Raji (cell line): ENCODE data around the gene UQCR10.
A peak's percentile ranks its signal among the peaks of the same experiment; 100 is the strongest.

Source experiments
- POLR2A ChIP-seq: IDR thresholded peaks from 2 replicates; pipeline ENCODE4 v1.6.1; 2011; ENCODE audit warnings: low read depth, low read length, control low read depth; ENCODE audit not compliant: insufficient read depth

The UQCR10 gene

DNA sequence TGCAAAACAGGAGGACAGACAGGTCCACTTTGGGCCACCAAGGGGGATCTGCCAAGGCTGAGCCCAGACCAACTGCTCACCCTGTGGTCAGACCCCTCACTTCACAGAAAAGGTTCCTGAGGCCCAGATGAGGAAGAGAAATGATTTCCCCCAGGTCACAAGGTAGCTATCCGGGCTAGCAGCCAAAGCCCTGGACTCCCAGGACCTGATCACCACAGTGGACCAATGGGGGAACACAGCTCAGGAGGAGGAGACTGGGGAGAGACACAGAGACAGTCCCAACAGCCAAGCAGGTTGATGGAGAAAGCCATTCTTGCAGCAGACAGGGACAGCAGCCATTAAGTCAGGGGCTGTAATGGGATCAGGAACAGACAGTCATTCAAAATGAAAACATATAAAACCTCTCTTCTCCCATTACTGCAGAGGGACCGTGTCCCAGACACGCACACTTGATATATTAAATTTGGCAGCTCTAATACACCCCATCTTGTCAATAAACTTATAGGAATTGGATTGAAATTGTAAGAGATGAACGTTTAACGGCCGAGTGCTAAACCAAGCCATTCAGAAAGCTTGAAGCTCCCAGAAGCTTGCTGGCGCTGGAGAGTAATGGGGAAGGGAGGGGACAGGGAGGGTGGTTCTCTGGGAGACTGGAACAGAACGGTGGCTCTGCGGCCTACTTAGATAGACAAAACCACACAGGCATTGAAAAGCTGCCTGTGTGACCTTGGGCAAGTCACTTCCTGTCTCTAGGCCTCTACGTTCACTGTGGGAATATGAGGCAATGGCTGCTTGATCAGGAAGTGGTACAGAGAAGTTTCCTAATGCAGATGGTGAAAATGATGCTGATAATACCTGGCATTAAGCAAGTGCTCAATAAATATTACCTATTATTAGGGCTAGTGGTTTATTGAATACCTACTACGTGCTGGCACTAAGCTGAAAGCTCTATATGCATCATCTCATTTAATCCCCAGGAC, 16.3 kb upstream of the UQCR10 start:
- TF ChIP-seq POLR2A: no peak

DNA sequence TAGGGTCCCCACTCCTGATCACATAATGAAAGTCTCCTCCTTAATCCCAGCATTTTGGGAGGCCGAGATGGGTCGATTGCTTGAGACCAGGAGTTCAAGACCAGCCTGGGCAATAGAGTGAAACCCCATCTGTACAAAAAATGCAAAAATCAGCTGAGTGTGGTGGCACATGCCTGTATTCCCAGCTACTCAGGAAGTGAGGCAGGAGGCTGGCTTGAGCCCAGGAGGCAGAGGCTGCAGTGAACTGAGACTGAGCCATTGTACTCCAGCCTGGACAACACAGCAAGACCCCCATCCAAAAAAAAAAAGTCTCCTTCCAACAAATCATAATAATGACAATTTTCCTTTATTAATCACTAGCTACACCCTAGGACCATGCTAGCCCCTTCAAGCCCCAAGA, 15.5 kb upstream of the UQCR10 start:
- TF ChIP-seq POLR2A: no peak

DNA sequence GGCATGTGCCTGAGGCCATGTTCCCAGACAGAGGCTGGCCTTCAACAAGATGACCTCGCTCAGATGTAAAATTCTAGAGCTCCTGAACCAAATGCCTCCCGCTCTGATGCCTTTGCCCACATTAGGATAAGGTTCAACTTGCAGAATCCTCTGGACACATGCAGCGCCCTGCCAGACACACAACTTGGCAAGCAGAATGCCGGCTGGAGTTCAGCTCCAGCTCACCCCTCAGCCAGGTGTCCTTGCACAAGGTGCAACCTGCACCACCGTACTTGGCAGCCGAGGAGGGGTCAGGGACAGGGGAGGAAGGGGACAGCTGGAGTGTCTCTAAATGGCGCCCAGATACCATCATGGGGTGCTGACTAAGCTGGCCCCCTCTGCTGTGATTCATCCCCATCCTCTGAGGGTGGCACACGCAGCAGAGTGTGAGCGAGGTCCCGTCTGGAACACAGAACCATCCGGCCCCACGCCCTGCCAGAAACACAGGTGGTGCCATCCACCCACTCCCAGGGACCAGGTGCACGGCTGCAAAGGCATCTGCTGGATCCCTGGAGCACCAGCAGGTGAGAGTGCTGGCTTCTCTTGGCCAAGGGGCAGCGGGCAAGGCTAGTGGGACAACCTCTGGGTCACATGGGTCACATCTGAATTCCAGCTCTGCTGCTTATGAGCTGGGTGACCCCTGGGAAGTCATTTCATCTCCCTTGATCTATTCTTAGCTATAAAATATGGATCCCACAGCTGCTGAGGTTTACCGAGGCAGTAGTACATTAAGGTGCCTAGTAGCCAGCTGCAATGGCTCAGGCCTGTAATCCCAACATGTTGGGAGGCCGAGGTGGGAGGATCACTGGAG, 13.1 kb upstream of the UQCR10 start:
- TF ChIP-seq POLR2A: no peak

DNA sequence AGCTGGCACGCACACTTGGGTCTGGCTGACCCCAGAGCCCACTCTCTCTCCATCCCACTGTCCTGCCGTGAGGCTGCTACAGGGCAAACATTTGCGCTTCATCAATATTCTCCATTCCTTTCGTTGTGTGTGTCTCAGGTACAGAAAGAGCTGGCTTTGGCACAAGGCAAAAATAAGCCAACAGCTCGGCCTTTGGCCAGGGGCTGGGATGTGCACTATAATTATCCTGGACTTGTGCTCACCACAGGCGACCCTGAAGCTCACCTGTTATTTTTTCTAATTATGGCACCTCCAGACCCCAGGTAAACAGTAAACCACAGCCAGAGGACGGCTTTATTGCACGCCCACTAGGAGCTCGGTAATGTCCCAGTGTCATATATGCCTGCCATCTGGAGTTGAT, 11.3 kb upstream of the UQCR10 start:
- TF ChIP-seq POLR2A: no peak

DNA sequence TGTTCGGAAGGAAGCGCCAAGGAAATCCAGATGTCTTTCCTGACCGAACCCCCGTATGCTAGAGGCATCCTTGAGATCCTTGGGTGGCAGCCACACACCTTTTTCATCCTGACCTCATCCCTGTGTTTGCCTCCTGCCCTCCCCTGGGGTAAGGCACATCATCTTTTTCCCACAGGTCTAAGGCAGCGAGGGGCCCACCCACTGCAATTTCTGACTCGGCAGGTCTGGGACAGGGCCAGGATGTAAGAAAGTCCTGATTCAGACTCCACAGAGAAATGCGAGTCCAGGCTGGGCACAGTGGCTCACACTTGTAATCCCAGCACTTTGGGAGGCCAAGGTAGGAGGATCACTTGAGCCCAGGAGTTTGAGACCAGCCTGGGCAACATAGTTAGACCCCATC, 10.8 kb upstream of the UQCR10 start:
- no peak for TF ChIP-seq POLR2A

DNA sequence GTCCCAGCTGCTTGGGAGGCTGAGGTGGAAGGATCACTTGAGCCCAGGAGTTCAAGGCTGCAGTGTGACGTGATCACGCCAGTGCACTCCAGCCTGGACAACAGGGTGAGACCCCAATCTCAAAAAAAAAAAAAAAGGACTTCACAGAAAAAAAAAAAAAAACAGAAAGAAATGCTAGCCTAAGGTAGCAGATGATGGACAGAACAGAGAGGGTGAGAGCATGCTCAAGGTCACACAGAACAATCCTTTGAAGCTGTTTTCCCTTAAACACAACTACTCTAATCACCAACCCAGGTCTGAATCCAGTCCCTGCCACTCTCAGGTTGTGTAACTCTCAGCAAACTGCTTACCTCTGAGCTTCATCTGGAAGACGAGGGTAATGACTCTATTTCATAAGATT, 10.1 kb upstream of the UQCR10 start:
- no peak for TF ChIP-seq POLR2A

DNA sequence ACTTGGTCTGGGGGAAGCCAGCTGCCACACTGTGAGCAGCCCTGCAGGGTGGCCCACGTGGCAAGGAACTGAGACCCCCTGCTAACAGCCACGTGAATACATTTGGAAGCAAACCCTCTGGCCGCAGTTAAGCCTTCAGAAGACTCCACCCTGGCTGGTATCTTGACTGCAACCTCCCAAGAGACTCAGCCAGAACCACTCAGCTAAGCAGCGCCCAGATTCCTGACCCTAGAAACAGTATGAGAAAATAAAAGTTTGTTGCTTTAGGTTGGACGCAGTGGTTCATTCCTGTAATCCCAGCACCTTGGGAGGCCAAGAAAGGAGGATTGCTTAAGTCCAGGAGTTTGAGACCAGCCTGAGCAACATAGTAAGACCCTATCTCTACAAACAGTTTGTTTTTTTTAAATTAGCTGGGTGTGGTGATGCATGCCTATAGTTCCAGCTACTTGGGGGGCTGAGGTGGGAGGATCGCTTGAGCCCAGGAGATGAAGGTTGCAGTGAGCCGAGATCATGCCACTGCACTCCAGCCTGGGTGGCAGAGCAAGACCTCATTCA, 9.0 kb upstream of the UQCR10 start:
- TF ChIP-seq POLR2A: no peak

DNA sequence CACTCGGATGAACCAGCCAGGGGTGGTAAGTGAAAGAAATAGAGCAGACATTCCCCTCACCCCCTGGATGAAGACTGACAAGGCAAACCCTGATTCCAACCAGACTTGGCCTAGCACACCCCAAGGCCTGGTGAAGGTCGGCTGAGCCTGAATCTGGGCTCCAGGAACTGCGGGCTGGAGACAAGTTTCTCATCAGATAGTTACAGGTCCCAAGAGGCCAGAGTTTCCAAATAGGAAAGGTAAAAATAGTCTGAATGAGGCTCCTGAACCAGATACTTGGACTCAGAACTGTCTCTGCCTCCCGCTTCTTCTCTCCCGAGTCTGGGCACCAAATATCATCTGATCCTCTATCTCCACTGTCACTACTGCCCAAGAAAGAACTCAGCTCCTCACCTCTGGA, 8.2 kb upstream of the UQCR10 start:
- TF ChIP-seq POLR2A: no peak

DNA sequence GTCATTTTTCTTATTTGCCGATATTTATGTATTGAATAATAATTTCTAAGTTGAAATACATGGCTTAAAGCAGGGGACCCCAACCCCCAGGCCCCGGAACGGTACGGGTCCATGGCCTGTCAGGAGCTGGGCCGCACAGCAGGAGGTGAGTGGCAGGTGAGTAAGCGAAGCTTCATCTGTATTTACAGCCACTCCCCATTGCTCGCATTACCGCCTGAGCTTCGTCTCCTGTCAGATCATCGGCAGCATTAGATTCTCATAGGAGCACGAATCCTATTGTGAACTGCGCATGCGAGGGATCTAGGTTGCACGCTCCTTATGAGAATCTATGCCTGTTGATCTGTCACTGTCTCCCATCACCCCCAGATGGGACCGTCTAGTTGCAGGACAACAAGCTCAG, 4.9 kb upstream of the UQCR10 start:
- no peak for TF ChIP-seq POLR2A

DNA sequence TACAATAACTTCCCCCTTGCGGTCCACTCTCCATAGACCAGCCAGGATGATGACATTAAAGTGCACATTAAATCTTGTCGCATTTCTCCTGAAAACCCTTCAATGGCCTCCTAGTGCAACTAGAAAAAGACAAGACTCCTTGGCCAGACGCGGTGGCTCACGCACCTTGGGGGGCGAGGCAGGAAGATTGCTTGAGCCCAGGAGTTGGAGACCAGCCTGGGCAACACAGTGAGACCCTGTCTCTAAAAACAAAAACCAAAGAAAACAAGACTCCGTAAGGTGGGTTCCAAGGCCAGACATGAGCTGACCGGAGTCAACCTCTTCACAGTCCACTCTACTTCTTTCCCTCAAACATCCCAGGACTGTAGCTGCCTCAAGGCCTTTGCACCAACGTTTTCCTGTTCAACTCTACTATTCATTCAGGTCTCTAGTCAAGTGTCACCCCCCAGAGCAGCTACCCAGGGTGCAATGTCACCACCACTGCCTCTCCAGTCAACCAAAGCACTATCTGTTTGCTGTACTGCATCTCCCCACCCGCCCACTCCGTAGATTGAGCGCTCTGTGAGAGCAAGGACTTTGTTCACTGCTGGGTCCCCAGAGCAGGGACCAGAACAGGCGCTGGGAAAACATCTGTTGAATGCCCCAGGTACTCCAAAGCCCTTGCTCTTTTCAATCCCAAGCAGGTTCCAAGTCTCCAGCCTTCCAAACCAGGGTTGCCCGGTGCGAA, 1.1 kb upstream of the UQCR10 start:
- no peak for TF ChIP-seq POLR2A

DNA sequence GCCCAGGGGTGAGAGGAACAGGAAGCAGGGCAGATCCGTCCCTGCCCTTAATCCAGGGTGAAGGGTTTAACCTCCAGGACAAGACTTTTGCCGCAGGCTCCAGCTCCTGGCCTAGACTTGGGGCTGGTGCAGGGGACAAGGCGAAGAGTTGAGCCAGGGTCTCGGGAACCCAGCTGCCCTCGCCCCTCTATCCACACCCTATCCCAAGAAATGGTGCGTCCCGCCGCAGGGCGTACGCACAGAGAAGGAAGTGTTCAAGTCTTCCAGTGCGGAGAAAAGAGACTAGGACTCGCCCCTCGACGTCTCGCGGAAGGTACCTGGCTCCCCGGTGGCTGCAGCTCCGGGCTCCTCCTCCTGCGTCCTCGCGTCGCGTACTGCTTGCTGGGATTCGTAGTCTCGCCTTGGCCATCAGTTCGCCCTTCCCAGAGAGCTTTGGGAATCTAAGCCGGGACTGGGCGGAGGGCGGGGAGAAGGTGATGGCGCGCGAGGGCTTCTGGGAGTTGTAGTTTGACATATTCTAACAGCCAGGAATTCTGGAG, 468 bp upstream of the UQCR10 start, which contains the start of gene ZMAT5:
Gene ZMAT5 (minus strand): TSS at position 376 of the 539 bp plus-strand sequence. CDS start 18,463 bp downstream, outside the sequence.
- peak; percentile 77 for TF ChIP-seq POLR2A

DNA sequence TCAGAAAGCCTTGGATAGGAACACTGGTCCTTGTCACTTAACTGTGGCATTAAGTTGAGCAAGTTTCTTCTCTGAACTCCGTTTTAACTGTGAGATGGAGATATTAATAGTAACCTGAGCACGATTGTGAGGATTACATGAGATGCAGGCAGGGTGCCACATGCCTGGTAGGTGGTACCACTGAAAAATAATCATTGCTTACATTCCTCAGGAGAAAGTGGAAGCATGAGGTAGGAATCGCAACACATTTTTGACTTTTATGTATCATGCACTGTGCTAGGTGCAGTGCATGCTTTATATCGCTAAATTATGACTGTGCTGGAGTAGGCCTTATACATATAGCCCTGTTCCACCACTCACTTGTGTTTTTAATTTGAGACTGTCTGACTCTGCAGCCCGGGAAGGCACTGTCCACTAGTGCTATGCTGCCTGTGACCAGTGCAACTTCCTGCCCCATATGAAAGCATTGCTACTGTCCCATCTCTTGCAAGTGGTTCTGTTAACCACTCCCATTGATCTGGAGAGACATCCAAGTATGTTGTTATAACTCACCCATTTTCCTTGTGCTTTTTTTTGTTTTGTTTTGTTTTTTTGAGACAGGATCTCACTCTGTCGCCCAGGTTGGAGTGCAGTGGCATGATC, 1.0 kb downstream of the UQCR10 start:
- no peak for TF ChIP-seq POLR2A

DNA sequence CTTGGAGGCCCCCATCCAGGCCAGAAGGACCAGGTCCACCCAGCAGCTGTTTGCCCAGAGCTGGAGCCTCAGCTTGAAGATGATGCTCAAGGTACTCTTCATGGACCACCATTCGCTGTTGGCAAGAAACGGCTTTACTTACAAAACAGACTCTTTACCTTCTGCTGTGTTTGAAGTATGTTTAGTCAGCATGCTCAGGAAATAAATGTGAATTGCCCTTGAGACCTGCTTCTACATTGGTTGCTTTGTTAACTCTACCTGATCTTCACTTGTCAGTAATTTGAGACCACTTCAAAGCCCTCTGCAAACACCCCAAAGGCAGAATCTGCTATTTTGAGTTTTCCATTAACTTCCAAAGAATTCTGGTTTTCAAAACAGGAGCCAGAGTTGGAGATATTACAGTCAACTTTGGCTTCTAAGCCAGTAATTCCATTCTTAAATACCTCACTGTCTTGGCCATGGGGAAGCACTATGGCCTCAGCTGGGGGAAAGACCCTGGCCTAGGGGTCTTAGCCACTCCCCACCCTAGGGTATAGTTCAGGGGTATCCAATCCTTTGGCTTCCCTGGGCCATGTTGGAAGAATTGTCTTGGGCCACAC, 2.7 kb downstream of the UQCR10 start:
- TF ChIP-seq POLR2A: no peak
